HepG2 (cell line): ENCODE measurements around the gene PBOV1. TPM values are rescaled to one million over a fixed set of nuclear protein-coding genes. Genes with fewer than 3 reads are reported as not detected.

Experiments
- ATAC-seq: fragments of 200-7000 bp; cut with Tn5 transposase; 3 replicates; pipeline ENCODE4 v1.9.1; 2020; ENCODE audit warnings: mild to moderate bottlenecking, moderate library complexity
- BruUV-seq: library from RNA; stranded (reverse); fragments of 400-500 nt; replicated peaks from 2 replicates; lab custom pipeline; 2021; lab: Mats Ljungman, UMichigan
- CTCF ChIA-PET: fragments of 300-600 bp; formaldehyde crosslinking; extraction: SDS; loops from one replicate; lab custom pipeline; 2021; ENCODE audit warnings: low total read pairs, inconsistent platforms, low intra/inter-chr PET ratio; lab: Yijun Ruan, JAX
- POLR2A ChIA-PET: fragments of 350-600 bp; sonication (Branson Sonifier 250); formaldehyde crosslinking; loops from one replicate; lab custom pipeline; 2020; ENCODE audit warnings: antibody characterized with exemption, inconsistent platforms; lab: Yijun Ruan, JAX
- DNase-seq: peaks from one replicate; pipeline ENCODE4 v3.0.0-alpha.2; 2015; ENCODE audit warnings: low spot score
- FAIRE-seq: peaks from 3 replicates; lab custom pipeline; 2011; peaks lifted over from hg19 to GRCh38; lab: Jason Lieb, UNC
- H2AFZ ChIP-seq: one replicate; pipeline ENCODE4 v1.6.1; 2011; ENCODE audit warnings: low read length, inconsistent platforms
- H3K27ac ChIP-seq: fragments of 300-600 bp; 3 replicates; pipeline ENCODE4 v1.8.0; 2011; ENCODE audit warnings: mixed run types, mild to moderate bottlenecking, mixed read lengths, low read length, inconsistent platforms; ENCODE audit not compliant: insufficient read depth; ENCODE audit errors: extremely low read length
- H3K27me3 ChIP-seq, 2 experiments: fragments of 200-600 bp in 1 of 2; 2 replicates in 1 of 2; 3 replicates in 1 of 2; pipeline versions ENCODE4 v1.6.0 to v1.8.0; 2011; ENCODE audit warnings: low read length in 2 of 2, mild to moderate bottlenecking in 2 of 2, moderate library complexity in 2 of 2, inconsistent platforms in 1 of 2; ENCODE audit not compliant: insufficient read depth in 2 of 2, control insufficient read depth in 1 of 2
- H3K36me3 ChIP-seq, 2 experiments: fragments of 200-600 bp in 1 of 2; replicated peaks in 1 of 2; 2 replicates in 1 of 2; 3 replicates in 1 of 2; pipeline versions ENCODE4 v1.5.1 to v1.8.0; 2011; ENCODE audit warnings: low read length in 2 of 2, inconsistent platforms in 1 of 2; ENCODE audit not compliant: insufficient read depth in 2 of 2, control insufficient read depth in 1 of 2
- H3K4me1 ChIP-seq: 2 replicates; pipeline ENCODE4 v1.5.1; 2012; ENCODE audit warnings: low read length, inconsistent platforms; ENCODE audit not compliant: insufficient read depth
- H3K4me2 ChIP-seq: 2 replicates; pipeline ENCODE4 v1.6.0; 2011; ENCODE audit warnings: low read depth, low read length, inconsistent platforms
- H3K4me3 ChIP-seq, 3 experiments: fragments of 200-600 bp in 1 of 3; sonication (generic), shearing (Covaris generic) in 1 of 3; replicated peaks in 1 of 3; 2 replicates each; pipeline ENCODE4 v1.5.1; 2011 to 2016; ENCODE audit warnings: low read length in 3 of 3, inconsistent platforms in 2 of 3, low read depth in 2 of 3, mild to moderate bottlenecking in 2 of 3, control low read depth in 1 of 3, mixed read lengths in 1 of 3; ENCODE audit not compliant: insufficient read depth in 1 of 3
- H3K79me2 ChIP-seq: one replicate; pipeline ENCODE4 v1.6.1; 2011; ENCODE audit warnings: low read length, inconsistent platforms; ENCODE audit not compliant: insufficient read depth
- H3K9ac ChIP-seq: 2 replicates; pipeline ENCODE4 v1.6.0; 2011; ENCODE audit warnings: mild to moderate bottlenecking, low read depth, low read length, inconsistent platforms; ENCODE audit not compliant: insufficient read depth
- H3K9me3 ChIP-seq: 2 replicates; pipeline ENCODE4 v1.5.1; 2012; ENCODE audit warnings: mild to moderate bottlenecking, low read length
- H4K20me1 ChIP-seq: 2 replicates; pipeline ENCODE4 v1.6.0; 2011; ENCODE audit warnings: inconsistent platforms, mild to moderate bottlenecking, low read length, moderate library complexity; ENCODE audit not compliant: insufficient read depth
- CTCF ChIP-seq: sonication (generic); formaldehyde crosslinking; IDR thresholded peaks from 2 replicates; pipeline ENCODE4 v1.5.0; 2020; ENCODE audit warnings: mild to moderate bottlenecking, missing genetic modification reagents, moderate library complexity
- EP300 ChIP-seq, 3 experiments: sonication (generic) in 1 of 3; formaldehyde crosslinking in 1 of 3; IDR thresholded peaks; 2 replicates each; pipeline versions ENCODE4 v1.5.1 to v1.6.1; 2011 to 2020; ENCODE audit warnings: low read depth in 2 of 3, low read length in 2 of 3, borderline replicate concordance in 1 of 3, improper control_type of control experiment in 1 of 3, mild to moderate bottlenecking in 1 of 3, missing genetic modification reagents in 1 of 3, moderate library complexity in 1 of 3
- GZF1 ChIP-seq: sonication (generic); formaldehyde crosslinking; IDR thresholded peaks from 2 replicates; pipeline ENCODE4 v1.5.1; 2020; ENCODE audit warnings: mild to moderate bottlenecking, missing genetic modification reagents
- KDM5A ChIP-seq: fragments of 200-600 bp; sonication (generic); IDR thresholded peaks from 2 replicates; pipeline ENCODE4 v1.7.0; 2018; ENCODE audit warnings: antibody characterized with exemption, mild to moderate bottlenecking, low read length, borderline replicate concordance
- NR2F1 ChIP-seq, 2 experiments: fragments of 450-650 bp in 1 of 2; formaldehyde crosslinking in 1 of 2; IDR thresholded peaks; 2 replicates each; pipeline versions ENCODE4 v1.5.0 to v1.6.1; 2016 to 2020; ENCODE audit warnings: mild to moderate bottlenecking in 1 of 2, missing compliant biosample characterization in 1 of 2, missing genetic modification reagents in 1 of 2, moderate library complexity in 1 of 2
- PLRG1 ChIP-seq: fragments of 450-650 bp; conservative IDR thresholded peaks from 2 replicates; pipeline ENCODE4 v1.6.1; 2016
- SIX4 ChIP-seq: sonication (generic); formaldehyde crosslinking; IDR thresholded peaks from 2 replicates; pipeline ENCODE4 v1.4.0; 2020; ENCODE audit warnings: missing genetic modification reagents
- TCF12 ChIP-seq, 2 experiments: fragments of 450-650 bp in 1 of 2; sonication (generic) in 1 of 2; formaldehyde crosslinking in 1 of 2; IDR thresholded peaks; 2 replicates each; pipeline versions ENCODE4 v1.6.1 to v1.8.0; 2017 to 2022; ENCODE audit warnings: antibody characterized with exemption in 1 of 2, mild to moderate bottlenecking in 1 of 2, missing genetic modification reagents in 1 of 2, moderate library complexity in 1 of 2
- ZNF547 ChIP-seq: sonication (generic); formaldehyde crosslinking; IDR thresholded peaks from 2 replicates; pipeline ENCODE4 v1.5.1; 2020; ENCODE audit warnings: mild to moderate bottlenecking, missing genetic modification reagents
- ZNF589 ChIP-seq: sonication (generic); formaldehyde crosslinking; conservative IDR thresholded peaks from 2 replicates; pipeline ENCODE4 v1.8.0; 2022; ENCODE audit warnings: mild to moderate bottlenecking, moderate library complexity, missing genetic modification reagents
- ZSCAN9 ChIP-seq: IDR thresholded peaks from 2 replicates; pipeline ENCODE4 v1.6.1; 2016; ENCODE audit warnings: borderline replicate concordance
- WGBS: methylation state at CpG from one replicate; pipeline ENCODE4 v1.1.6; 2017; ENCODE audit warnings: low lambda C conversion rate; 5-methylcytosine and 5-hydroxymethylcytosine counted together
- in situ Hi-C: cut with HindIII; loops from 2 replicates; pipeline ENCODE4 v1.10.0; 2017; ENCODE audit warnings: low pct_unique_long_range_greater_than_20kb; ENCODE audit not compliant: extremely low pct_ligation_motif_present
- intact Hi-C: fragments of 100-400 bp; cut with micrococcal nuclease; formaldehyde crosslinking; loops from one replicate; pipeline ENCODE4 v1.10.0; 2022; ENCODE audit not compliant: unreplicated experiment
- polyA plus RNA-seq, 8 experiments: library from polyadenylated mRNA; depleted of rRNA in 3 of 8; stranded (reverse) in 7 of 8; unstranded in 1 of 8; fragments of >200 nt; fragmentation: Illumina TruSeq in 4 of 8; extraction: Trizol in 4 of 8; gene quantifications; 2 replicates each; pipeline versions ENCODE4 v1.2.1 to v1.2.3, GENCODE V29; 2011 to 2016; ENCODE audit warnings: low read depth in 4 of 8, missing spikeins in 1 of 8, mixed read lengths in 1 of 8; ENCODE audit not compliant: insufficient read depth in 1 of 8
- total RNA-seq, 5 experiments: library from RNA; depleted of rRNA; stranded (reverse); fragments of >200 nt; fragmentation: Illumina TruSeq; extraction: Trizol; gene quantifications; 2 replicates each; pipeline ENCODE4 v1.2.3, GENCODE V29; 2016; ENCODE audit warnings: low read depth in 1 of 5

The PBOV1 gene
- total and polyA plus RNA-seq, 2 of the 13 experiments (the other 11 are each of a cell fraction or from before 2014, with no cell fraction given): not detected

GRCh38 chr6:138230759-138231380, 12.6 kb upstream of the PBOV1 start:
- no peaks in the 10 kb centered on the region for H3K27me3 ChIP-seq
- no peaks in the 10 kb centered on the region for H3K9me3 ChIP-seq
- ChIA-PET POLR2A (interaction anchor here (0.9 kb wide), 1 partner anchor 8 kb away, joined by 4 read pairs; no protein-coding TSS in a partner anchor), CTCF (no interaction called here)
- intact Hi-C loops: no loop called here
- H3K27ac ChIP-seq: peak overlapping the region; percentile 56
- 73% methylated on average over 3 of the region's 3 CpGs for WGBS
- H3K36me3 ChIP-seq: no peaks in the 10 kb centered on the region
- peaks cover 71% of the 10 kb centered on the region for H3K4me1 ChIP-seq
- H3K4me3 ChIP-seq: no peak overlapping the region
- TF ChIP-seq EP300 (IDR thresholded peaks at IDR 0.05; ENCODE audit: low read depth in 2 of 2, low read length in 2 of 2) (no peak), EP300 (CRISPR knock-in tag; IDR thresholded peaks at IDR 0.05; ENCODE audit: borderline replicate concordance) (no peak), GZF1 (CRISPR knock-in tag) (no peak), CTCF (CRISPR knock-in tag) (no peak), ZNF547 (CRISPR knock-in tag) (0 out of 2 replicates have a peak, but pooled peaks have one; percentile 39), TCF12 (IDR thresholded peaks at IDR 0.05) (no peak), TCF12 (CRISPR knock-in tag; IDR thresholded peaks at IDR 0.05) (no peak), SIX4 (CRISPR knock-in tag) (no peak), NR2F1 (CRISPR knock-in tag; IDR thresholded peaks at IDR 0.05) (0 out of 4 replicates have a peak, but pooled peaks of 1 of the 2 experiments have one; percentile 12), KDM5A (no peak), ZSCAN9 (CRISPR knock-in tag) (peak; percentile 19; the same call in 1 of the 2 replicates), ZNF589 (CRISPR knock-in tag) (no peak), PLRG1 (no peak)
- no peaks in the 10 kb centered on the region for H4K20me1 ChIP-seq
- in situ Hi-C loops: no loop called here
- peak overlapping the region; percentile 35; the same call in 1 of the 2 replicates for H3K9ac ChIP-seq
- H3K4me2 ChIP-seq: peak overlapping the region; percentile 33
- BruUV-seq: no TSS peak
- no peaks in the 10 kb centered on the region for H3K79me2 ChIP-seq
- FAIRE-seq (no peak), ATAC-seq (no peak), DNase-seq (no peak)
- H2AFZ ChIP-seq: no peak overlapping the region
